WERI-Rb-1 (cell line): ENCODE results near the gene KIF18A.

Experiments used
- DNase-seq: peaks from one replicate; pipeline ENCODE4 v3.0.0-alpha.2; 2020
- H3K27ac ChIP-seq: fragments of 250-450 bp; sonication (Bioruptor Pico); 2 replicates; pipeline ENCODE4 v1.5.1; 2020; ENCODE audit warnings: mild to moderate bottlenecking, moderate library complexity
- H3K27me3 ChIP-seq: fragments of 250-450 bp; sonication (Bioruptor Pico); 2 replicates; pipeline ENCODE4 v1.5.1; 2021; ENCODE audit warnings: mild to moderate bottlenecking, low read depth, moderate library complexity; ENCODE audit not compliant: insufficient read depth, severe bottlenecking
- H3K36me3 ChIP-seq: fragments of 250-450 bp; sonication (Bioruptor Pico); 2 replicates; pipeline ENCODE4 v1.5.1; 2020; ENCODE audit warnings: mild to moderate bottlenecking, moderate library complexity
- H3K4me3 ChIP-seq: 2 replicates; pipeline ENCODE4 v1.5.1; 2011; ENCODE audit warnings: low read depth, mild to moderate bottlenecking, control low read depth, low read length
- H3K9me3 ChIP-seq: fragments of 250-450 bp; sonication (Bioruptor Pico); 2 replicates; pipeline ENCODE4 v1.5.1; 2021; ENCODE audit warnings: mild to moderate bottlenecking, moderate library complexity; ENCODE audit not compliant: severe bottlenecking
- TF ChIP-seq, protein P1 (sequence below): IDR thresholded peaks from 2 replicates; pipeline ENCODE4 v1.5.1; 2011; ENCODE audit warnings: low read depth, mild to moderate bottlenecking, control low read depth, inconsistent platforms, low read length

The KIF18A gene

DNA sequence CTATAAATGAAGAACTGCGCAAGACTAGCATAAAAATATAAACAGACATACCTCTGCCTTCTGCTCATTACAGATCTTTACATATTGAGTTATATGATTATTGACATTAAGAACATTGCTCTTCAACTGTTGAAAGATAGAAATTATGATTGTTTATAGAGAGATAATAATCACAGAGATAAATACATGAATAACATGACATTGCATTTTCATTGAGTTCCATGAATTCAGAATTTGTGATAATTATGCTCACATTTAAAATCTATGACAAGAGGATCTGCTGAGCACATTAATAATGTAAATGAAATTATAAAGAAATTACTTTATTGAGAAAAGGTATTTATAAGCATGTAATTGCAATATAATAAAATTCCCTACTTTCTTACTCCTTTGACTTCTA lies 24.8 kb downstream of the KIF18A start:
- TF ChIP-seq, protein P1, sequence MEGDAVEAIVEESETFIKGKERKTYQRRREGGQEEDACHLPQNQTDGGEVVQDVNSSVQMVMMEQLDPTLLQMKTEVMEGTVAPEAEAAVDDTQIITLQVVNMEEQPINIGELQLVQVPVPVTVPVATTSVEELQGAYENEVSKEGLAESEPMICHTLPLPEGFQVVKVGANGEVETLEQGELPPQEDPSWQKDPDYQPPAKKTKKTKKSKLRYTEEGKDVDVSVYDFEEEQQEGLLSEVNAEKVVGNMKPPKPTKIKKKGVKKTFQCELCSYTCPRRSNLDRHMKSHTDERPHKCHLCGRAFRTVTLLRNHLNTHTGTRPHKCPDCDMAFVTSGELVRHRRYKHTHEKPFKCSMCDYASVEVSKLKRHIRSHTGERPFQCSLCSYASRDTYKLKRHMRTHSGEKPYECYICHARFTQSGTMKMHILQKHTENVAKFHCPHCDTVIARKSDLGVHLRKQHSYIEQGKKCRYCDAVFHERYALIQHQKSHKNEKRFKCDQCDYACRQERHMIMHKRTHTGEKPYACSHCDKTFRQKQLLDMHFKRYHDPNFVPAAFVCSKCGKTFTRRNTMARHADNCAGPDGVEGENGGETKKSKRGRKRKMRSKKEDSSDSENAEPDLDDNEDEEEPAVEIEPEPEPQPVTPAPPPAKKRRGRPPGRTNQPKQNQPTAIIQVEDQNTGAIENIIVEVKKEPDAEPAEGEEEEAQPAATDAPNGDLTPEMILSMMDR, result no peak
- no peaks in the 10 kb centered on the region for H3K9me3 ChIP-seq
- H3K27ac ChIP-seq, result no peak overlapping the region
- peaks cover 10% of the 10 kb centered on the region; the same call in 1 of the 2 replicates for H3K36me3 ChIP-seq
- H3K4me3 ChIP-seq, result no peak overlapping the region
- no peak for DNase-seq
- H3K27me3 ChIP-seq, result no peaks in the 10 kb centered on the region

DNA sequence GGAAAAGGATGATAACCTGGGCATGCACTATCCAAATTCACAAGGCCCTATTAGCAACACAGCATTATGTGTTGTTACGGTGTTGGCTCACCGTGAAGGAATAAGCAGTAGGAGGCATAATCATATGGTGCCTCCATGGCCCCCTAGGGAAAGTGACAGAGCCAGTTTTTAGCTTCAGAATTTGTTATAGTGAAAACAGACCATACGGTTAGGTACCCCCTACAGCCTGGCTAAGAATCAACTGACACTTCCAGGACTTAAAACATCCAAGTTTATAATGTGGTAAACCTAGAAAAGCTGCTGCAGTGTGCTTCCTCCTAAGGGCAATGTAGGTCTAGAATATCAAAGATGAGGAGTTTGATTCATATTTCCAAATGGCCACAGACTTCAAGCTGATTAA lies 30.4 kb downstream of the KIF18A start:
- Histone ChIP-seq H3K27me3 (no peaks in the 10 kb centered on the region), H3K36me3 (peaks cover 4% of the 10 kb centered on the region; the same call in 1 of the 2 replicates), H3K27ac (no peak overlapping the region), H3K9me3 (no peaks in the 10 kb centered on the region), H3K4me3 (no peak overlapping the region)
- no peak for DNase-seq
- TF ChIP-seq, protein P1, result no peak

DNA sequence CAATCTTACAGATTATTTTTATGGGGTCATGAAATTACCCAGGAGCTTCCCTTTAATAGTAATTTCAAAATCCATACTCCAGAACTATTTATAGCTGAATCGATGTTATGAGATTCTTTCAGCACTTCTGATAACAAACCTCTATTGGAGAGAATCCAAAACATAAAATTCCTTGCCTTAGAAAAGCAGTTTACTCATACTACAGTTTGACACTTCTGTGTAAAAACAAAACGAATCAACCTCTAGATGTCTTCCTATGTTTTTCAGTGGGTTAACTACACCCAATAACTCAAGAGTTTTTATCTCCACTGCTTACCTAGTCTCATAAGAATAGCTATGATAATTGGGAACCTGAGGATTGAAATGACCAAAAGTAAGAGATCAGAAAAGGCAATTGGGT lies 35.6 kb downstream of the KIF18A start:
- Histone ChIP-seq H3K4me3 (no peak overlapping the region), H3K9me3 (no peaks in the 10 kb centered on the region), H3K27me3 (no peaks in the 10 kb centered on the region), H3K27ac (no peak overlapping the region), H3K36me3 (no peaks in the 10 kb centered on the region)
- DNase-seq, result no peak
- TF ChIP-seq, protein P1, result no peak

DNA sequence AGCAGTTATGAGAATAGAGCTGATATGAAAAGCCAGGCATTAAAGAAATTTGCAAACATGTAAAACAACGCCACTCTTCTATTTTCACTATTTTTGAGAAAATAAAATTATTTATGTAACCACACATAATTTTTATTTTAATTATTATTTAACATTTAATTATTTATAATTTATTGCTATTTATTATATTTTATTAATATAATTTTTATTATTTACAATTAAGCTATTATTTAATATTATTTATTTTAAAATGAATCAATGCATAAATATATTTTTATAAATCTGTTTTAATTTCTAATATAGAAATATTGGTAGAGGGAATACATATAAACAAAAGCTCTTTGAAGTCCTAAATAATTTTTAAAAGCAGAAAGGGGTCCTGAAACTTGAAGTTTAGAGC lies 36.7 kb downstream of the KIF18A start:
- DNase-seq, result no peak
- Histone ChIP-seq H3K4me3 (no peak overlapping the region), H3K27ac (no peak overlapping the region), H3K9me3 (no peaks in the 10 kb centered on the region), H3K27me3 (no peaks in the 10 kb centered on the region), H3K36me3 (no peaks in the 10 kb centered on the region)
- TF ChIP-seq, protein P1, result no peak

DNA sequence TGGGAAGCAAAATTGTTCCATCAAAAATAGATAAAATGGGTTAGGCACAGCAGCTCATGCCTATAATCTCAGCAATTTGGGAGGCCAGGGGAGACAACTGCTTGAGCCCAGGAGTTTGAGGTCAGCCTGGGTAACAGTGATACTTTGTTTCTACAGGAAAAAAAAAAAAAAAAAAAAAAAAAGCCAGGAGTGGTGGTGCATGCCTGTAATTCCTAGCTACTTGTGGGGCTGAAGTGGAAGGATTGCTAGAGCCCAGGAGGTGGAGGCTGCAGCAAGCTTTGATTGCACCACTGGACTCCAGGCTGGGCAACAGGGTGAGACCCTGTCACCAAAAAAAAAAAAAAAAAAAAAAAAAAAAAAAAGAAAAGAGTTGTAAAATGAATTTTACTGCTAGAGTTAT lies 49.6 kb downstream of the KIF18A start:
- H3K27me3 ChIP-seq, result no peaks in the 10 kb centered on the region
- no peak overlapping the region for H3K27ac ChIP-seq
- no peaks in the 10 kb centered on the region for H3K9me3 ChIP-seq
- H3K4me3 ChIP-seq, result no peak overlapping the region
- TF ChIP-seq, protein P1, result no peak
- peaks cover 6% of the 10 kb centered on the region; the same call in 1 of the 2 replicates for H3K36me3 ChIP-seq
- no peak for DNase-seq

DNA sequence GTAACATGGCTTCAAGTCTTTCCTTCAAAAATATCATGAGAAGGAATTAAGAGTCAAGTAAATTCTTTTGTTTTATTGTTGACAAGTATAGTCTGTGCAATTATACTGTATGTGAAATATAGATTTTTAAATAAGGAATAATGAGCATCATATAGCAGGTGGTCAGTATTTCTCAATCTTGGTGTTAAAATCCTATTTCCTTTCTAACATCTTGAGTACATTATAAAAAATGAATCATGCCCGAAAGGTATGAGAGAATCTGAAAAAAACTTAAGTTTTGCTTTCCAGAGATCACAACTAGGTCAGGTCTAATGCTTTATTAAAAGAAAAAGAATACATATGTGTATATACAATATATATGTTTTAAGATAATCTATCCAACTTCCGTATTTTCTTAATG lies 53.1 kb downstream of the KIF18A start:
- Histone ChIP-seq H3K36me3 (peaks cover 6% of the 10 kb centered on the region; the same call in 1 of the 2 replicates), H3K4me3 (no peak overlapping the region), H3K27me3 (no peaks in the 10 kb centered on the region), H3K27ac (no peak overlapping the region), H3K9me3 (no peaks in the 10 kb centered on the region)
- no peak for DNase-seq
- TF ChIP-seq, protein P1, result no peak
